ENCODE results near the gene GBA3.

Gene GBA3

DNA sequence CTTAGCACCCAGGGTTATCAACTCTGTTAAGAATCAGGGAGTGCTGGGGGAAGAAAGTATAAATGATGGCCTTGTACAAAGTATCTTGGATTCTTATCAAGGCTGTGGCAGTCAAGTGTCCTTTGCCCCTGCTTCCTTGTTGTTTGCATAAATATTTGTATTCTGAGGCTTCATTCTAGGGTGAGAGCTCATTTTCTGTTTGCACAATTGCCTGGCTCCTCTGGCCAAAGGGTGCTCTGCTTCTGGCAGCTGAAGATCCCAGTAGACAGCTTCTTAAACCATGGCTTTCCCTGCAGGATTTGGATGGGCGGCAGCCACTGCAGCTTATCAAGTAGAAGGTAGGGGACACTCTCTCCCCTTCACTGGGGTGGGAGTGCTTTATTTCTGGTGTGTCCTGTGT is at the start of gene GBA3:
Gene GBA3 (plus strand): TSS at position 202 of the 400 bp plus-strand sequence.
- TF ChIP-seq, protein P1, sequence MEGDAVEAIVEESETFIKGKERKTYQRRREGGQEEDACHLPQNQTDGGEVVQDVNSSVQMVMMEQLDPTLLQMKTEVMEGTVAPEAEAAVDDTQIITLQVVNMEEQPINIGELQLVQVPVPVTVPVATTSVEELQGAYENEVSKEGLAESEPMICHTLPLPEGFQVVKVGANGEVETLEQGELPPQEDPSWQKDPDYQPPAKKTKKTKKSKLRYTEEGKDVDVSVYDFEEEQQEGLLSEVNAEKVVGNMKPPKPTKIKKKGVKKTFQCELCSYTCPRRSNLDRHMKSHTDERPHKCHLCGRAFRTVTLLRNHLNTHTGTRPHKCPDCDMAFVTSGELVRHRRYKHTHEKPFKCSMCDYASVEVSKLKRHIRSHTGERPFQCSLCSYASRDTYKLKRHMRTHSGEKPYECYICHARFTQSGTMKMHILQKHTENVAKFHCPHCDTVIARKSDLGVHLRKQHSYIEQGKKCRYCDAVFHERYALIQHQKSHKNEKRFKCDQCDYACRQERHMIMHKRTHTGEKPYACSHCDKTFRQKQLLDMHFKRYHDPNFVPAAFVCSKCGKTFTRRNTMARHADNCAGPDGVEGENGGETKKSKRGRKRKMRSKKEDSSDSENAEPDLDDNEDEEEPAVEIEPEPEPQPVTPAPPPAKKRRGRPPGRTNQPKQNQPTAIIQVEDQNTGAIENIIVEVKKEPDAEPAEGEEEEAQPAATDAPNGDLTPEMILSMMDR (conservative IDR thresholded peaks at IDR 0.05; ENCODE audit: control insufficient read depth, insufficient read depth, low read depth, low read length) = no peak
- DNase-seq (ENCODE audit: low read depth) = no peak
- H3K4me3 ChIP-seq (ENCODE audit: control insufficient read depth, low read depth, low read length) = no peak within 1 kb of the TSS

DNA sequence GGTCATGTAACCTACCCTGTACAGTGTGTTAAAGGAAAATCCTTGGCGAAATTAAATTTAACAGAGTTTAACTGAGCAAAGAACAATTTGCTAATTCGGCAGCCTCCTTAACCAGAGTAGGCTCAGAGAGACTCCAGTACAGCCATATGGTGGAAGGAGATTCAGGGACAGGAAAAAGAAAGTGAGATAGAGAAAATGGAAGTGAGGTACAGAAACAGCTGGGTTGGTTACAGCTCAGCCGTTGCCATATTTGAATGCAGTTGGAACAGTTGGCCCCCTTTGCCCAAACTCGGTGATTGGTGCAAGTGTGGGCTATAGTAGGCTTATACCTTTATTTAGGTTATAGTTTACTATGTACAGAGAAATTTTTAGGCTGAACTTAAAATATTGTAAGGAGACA is 48.8 kb upstream of the GBA3 start:
- TF ChIP-seq, protein P1 (conservative IDR thresholded peaks at IDR 0.05; ENCODE audit: control insufficient read depth, insufficient read depth, low read depth, low read length) = no peak
- H3K4me3 ChIP-seq (ENCODE audit: control insufficient read depth, low read depth, low read length) = no peak overlapping the region
- DNase-seq (ENCODE audit: low read depth) = no peak

DNA sequence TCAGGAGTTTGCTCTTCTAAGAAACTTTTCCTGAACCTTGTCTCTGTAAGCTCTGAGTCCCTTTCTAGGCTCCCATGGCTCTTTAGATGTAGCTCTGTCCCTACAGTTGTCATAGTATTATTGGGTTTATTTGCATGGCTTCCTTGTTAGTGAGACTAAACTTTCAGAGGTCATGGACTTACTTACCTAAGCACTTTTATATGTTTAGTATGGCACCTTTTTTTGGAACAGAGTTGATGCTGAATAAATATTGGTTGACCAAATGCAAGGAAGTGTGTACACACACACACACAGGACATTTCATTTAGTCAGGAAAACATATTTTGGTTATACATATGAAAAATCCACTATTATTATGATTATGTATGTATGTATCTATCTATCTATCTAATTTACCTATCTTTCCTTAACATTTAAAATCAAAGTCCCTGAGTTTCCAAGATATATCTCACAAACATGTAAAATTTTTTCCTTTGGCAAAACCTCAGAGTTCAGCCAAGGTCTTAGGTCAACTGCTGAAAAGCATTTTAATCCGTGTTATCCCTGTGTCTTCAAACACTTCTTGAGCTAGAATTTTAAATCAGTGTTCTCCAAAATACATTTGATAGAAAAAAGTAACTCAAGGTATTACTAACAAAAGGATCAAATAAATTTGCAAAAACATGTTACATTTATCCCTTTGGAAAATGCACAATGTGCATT is 47.1 kb upstream of the GBA3 start:
- TF ChIP-seq, protein P1 (conservative IDR thresholded peaks at IDR 0.05; ENCODE audit: control insufficient read depth, insufficient read depth, low read depth, low read length) = no peak
- DNase-seq (ENCODE audit: low read depth) = no peak
- no peak overlapping the region for H3K4me3 ChIP-seq (ENCODE audit: control insufficient read depth, low read depth, low read length)

DNA sequence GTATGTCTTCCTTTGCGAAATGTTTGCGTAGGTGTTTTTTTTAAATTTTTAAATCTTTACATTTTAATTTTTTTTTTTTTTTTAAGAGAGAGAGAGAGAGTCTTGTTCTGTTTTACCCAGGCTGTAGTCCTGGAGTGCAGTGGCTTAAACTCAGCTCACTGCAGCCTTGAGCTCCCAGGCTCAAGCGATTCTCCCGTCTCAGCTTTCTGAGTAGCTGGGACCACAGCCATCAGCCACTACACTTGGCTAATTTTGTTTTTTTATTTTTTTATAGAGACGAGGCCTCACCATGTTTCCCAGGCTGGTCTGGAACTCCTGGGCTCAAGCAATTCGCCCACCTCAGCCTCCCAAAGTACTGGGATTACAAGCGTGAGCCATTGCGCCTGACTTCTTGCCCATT is 43.7 kb upstream of the GBA3 start:
- no peak for DNase-seq (ENCODE audit: low read depth)
- H3K4me3 ChIP-seq (ENCODE audit: control insufficient read depth, low read depth, low read length) = no peak overlapping the region
- TF ChIP-seq, protein P1 (conservative IDR thresholded peaks at IDR 0.05; ENCODE audit: control insufficient read depth, insufficient read depth, low read depth, low read length) = no peak

DNA sequence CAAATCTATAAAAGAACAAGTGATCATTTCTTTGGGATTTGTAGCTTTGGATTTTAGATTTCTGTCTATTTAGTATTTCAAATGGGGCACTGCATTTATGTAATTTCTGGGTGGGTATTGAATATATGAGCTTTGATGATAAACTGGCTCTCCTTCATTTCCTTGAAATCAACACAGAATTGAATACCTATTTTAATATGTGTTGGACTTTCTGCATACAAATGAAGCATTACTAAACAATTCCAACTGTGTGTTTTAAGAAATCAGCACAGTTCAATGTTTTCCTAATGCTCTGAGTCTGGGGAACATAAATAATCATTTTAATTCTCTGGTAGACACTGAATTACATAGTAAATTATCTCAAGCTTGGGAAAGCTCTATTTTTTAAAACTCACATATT is 42.0 kb upstream of the GBA3 start:
- no peak for DNase-seq (ENCODE audit: low read depth)
- TF ChIP-seq, protein P1 (conservative IDR thresholded peaks at IDR 0.05; ENCODE audit: control insufficient read depth, insufficient read depth, low read depth, low read length) = no peak
- H3K4me3 ChIP-seq (ENCODE audit: control insufficient read depth, low read depth, low read length) = no peak overlapping the region

DNA sequence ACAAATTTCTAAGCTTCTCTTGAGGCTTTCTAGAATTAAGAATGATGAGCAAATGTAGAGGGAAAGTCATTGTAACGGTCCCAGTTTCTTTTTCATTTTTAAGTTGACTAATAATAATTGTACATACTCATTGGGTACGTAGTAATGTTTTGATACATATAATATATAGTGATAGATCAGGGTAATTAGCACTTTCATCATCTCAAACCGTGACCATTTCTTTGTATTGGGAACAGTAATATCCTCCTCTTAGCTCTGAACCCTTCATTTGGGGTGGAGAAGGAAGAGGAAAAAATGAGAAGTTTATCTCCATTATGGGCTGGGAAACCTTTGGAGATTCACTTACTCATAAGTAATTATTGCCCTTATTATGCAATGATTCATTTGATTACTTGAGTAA is 39.0 kb upstream of the GBA3 start:
- H3K4me3 ChIP-seq (ENCODE audit: control insufficient read depth, low read depth, low read length) = no peak overlapping the region
- TF ChIP-seq, protein P1 (conservative IDR thresholded peaks at IDR 0.05; ENCODE audit: control insufficient read depth, insufficient read depth, low read depth, low read length) = no peak
- no peak for DNase-seq (ENCODE audit: low read depth)

Measured in fibroblast of mammary gland (primary cell).